H9 (cell line): ENCODE measurements around the gene MAP2K2. TPM values are rescaled to one million over a fixed set of nuclear protein-coding genes. Genes with fewer than 3 reads are reported as not detected.

Experiments
- DNase-seq: peaks from one replicate; pipeline ENCODE4 v3.0.0-alpha.2; 2017
- H2AFZ ChIP-seq: one replicate; pipeline ENCODE4 v1.6.1; 2013; ENCODE audit warnings: mild to moderate bottlenecking, low read length, control low read depth, moderate library complexity
- H2AK5ac ChIP-seq: 2 replicates; pipeline ENCODE4 v1.6.1; 2013; ENCODE audit warnings: low read length, control low read depth, mixed read lengths; ENCODE audit not compliant: insufficient read length
- H2BK120ac ChIP-seq: one replicate; pipeline ENCODE4 v1.6.1; 2013; ENCODE audit warnings: low read depth, mild to moderate bottlenecking, low read length, control low read depth, inconsistent platforms; ENCODE audit not compliant: poor library complexity, severe bottlenecking
- H2BK12ac ChIP-seq: 2 replicates; pipeline ENCODE4 v1.6.1; 2013; ENCODE audit warnings: low read length, control low read depth, mixed read lengths, low read depth; ENCODE audit not compliant: insufficient read length
- H2BK15ac ChIP-seq: 2 replicates; pipeline ENCODE4 v1.6.1; 2013; ENCODE audit warnings: low read depth, low read length, control low read depth
- H2BK20ac ChIP-seq: one replicate; pipeline ENCODE4 v1.6.1; 2013; ENCODE audit warnings: low read depth, mild to moderate bottlenecking, low read length, control low read depth, inconsistent platforms; ENCODE audit not compliant: poor library complexity, severe bottlenecking
- H2BK5ac ChIP-seq: 2 replicates; pipeline ENCODE4 v1.6.1; 2013; ENCODE audit warnings: low read length, control low read depth, mixed read lengths; ENCODE audit not compliant: insufficient read length
- H3K14ac ChIP-seq: 2 replicates; pipeline ENCODE4 v1.6.1; 2013; ENCODE audit warnings: low read length, control low read depth; ENCODE audit not compliant: insufficient read depth
- H3K18ac ChIP-seq: 2 replicates; pipeline ENCODE4 v1.6.1; 2013; ENCODE audit warnings: low read depth, mild to moderate bottlenecking, mixed read lengths, low read length, control low read depth; ENCODE audit not compliant: insufficient read length
- H3K23ac ChIP-seq: 2 replicates; pipeline ENCODE4 v1.6.1; 2013; ENCODE audit warnings: low read length, control low read depth, mixed read lengths, low read depth; ENCODE audit not compliant: insufficient read length
- H3K23me2 ChIP-seq: 2 replicates; pipeline ENCODE4 v1.6.1; 2013; ENCODE audit warnings: low read depth, mild to moderate bottlenecking, mixed read lengths, low read length, control low read depth; ENCODE audit not compliant: insufficient read length, poor library complexity, severe bottlenecking
- H3K27ac ChIP-seq: 2 replicates; pipeline ENCODE4 v1.5.1; 2013; ENCODE audit warnings: low read length, control low read depth, mixed read lengths, low read depth; ENCODE audit not compliant: insufficient read length
- H3K27me3 ChIP-seq: 2 replicates; pipeline ENCODE4 v1.6.1; 2013; ENCODE audit warnings: low read length, control low read depth, inconsistent platforms; ENCODE audit not compliant: insufficient read depth
- H3K4ac ChIP-seq: 2 replicates; pipeline ENCODE4 v1.6.1; 2013; ENCODE audit warnings: low read depth, mild to moderate bottlenecking, control low read depth, inconsistent platforms, low read length, moderate library complexity
- H3K4me1 ChIP-seq: 2 replicates; pipeline ENCODE4 v1.6.1; 2013; ENCODE audit warnings: low read length, control low read depth, inconsistent platforms; ENCODE audit not compliant: insufficient read depth
- H3K4me2 ChIP-seq: 2 replicates; pipeline ENCODE4 v1.6.1; 2013; ENCODE audit warnings: low read length, control low read depth, mixed read lengths; ENCODE audit not compliant: insufficient read length, insufficient read depth
- H3K56ac ChIP-seq: 2 replicates; pipeline ENCODE4 v1.6.1; 2013; ENCODE audit warnings: low read depth, mild to moderate bottlenecking, mixed read lengths, low read length, control low read depth; ENCODE audit not compliant: insufficient read length
- H3K79me1 ChIP-seq: 2 replicates; pipeline ENCODE4 v1.6.1; 2013; ENCODE audit warnings: low read depth, mild to moderate bottlenecking, moderate library complexity, low read length, control low read depth, inconsistent platforms; ENCODE audit not compliant: insufficient read depth, poor library complexity, severe bottlenecking
- H3K79me2 ChIP-seq: 2 replicates; pipeline ENCODE4 v1.6.1; 2013; ENCODE audit warnings: low read length, control low read depth, inconsistent platforms; ENCODE audit not compliant: insufficient read depth
- H3K9ac ChIP-seq: 2 replicates; pipeline ENCODE4 v1.6.1; 2013; ENCODE audit warnings: low read length, control low read depth, mixed read lengths; ENCODE audit not compliant: insufficient read length; ENCODE audit errors: extremely low read depth
- H3K9me3 ChIP-seq: one replicate; pipeline ENCODE4 v1.6.1; 2013; ENCODE audit warnings: low read depth, low read length, inconsistent platforms; ENCODE audit not compliant: control insufficient read depth
- H3T11ph ChIP-seq: one replicate; pipeline ENCODE4 v1.6.1; 2013; ENCODE audit warnings: mild to moderate bottlenecking, low read length, control low read depth, inconsistent platforms
- H4K20me1 ChIP-seq: one replicate; pipeline ENCODE4 v1.6.1; 2013; ENCODE audit not compliant: control insufficient read depth, insufficient read length, insufficient read depth
- H4K5ac ChIP-seq: 2 replicates; pipeline ENCODE4 v1.6.1; 2013; ENCODE audit warnings: low read depth, mild to moderate bottlenecking, mixed read lengths, low read length, control low read depth; ENCODE audit not compliant: insufficient read length
- H4K8ac ChIP-seq: replicated peaks from 2 replicates; pipeline ENCODE4 v1.6.1; 2013; ENCODE audit warnings: low read length, control low read depth, mixed read lengths, low read depth; ENCODE audit not compliant: insufficient read length
- H4K91ac ChIP-seq: 2 replicates; pipeline ENCODE4 v1.6.1; 2013; ENCODE audit warnings: low read depth, mild to moderate bottlenecking, moderate library complexity, mixed read lengths, low read length, control low read depth; ENCODE audit not compliant: insufficient read length
- H3K27ac Mint-ChIP-seq, 3 experiments: 2 replicates in 2 of 3; 3 replicates in 1 of 3; pipeline ENCODE4 v1.8.0; 2020 to 2021; ENCODE audit warnings: mixed read lengths in 3 of 3, mild to moderate bottlenecking in 1 of 3, moderate library complexity in 1 of 3
- H3K27me3 Mint-ChIP-seq: 2 replicates; pipeline ENCODE4 v1.8.0; 2021; ENCODE audit warnings: low read depth, mild to moderate bottlenecking, moderate library complexity, mixed read lengths
- H3K36me3 Mint-ChIP-seq, 3 experiments: 2 replicates in 2 of 3; 3 replicates in 1 of 3; pipeline ENCODE4 v1.8.0; 2020 to 2021; ENCODE audit warnings: low read depth in 3 of 3, mixed read lengths in 3 of 3; ENCODE audit not compliant: insufficient read depth in 1 of 3
- H3K4me1 Mint-ChIP-seq, 2 experiments: 2 replicates each; pipeline ENCODE4 v1.8.0; 2020; ENCODE audit warnings: mixed read lengths in 2 of 2
- H3K4me3 Mint-ChIP-seq, 2 experiments: 2 replicates in 1 of 2; 3 replicates in 1 of 2; pipeline ENCODE4 v1.8.0; 2020 to 2021; ENCODE audit warnings: mild to moderate bottlenecking in 2 of 2, mixed read lengths in 2 of 2, moderate library complexity in 1 of 2
- H3K9me3 Mint-ChIP-seq, 2 experiments: 2 replicates in 1 of 2; 3 replicates in 1 of 2; pipeline ENCODE4 v1.8.0; 2020; ENCODE audit warnings: mild to moderate bottlenecking in 2 of 2, mixed read lengths in 2 of 2, moderate library complexity in 1 of 2
- CTCF ChIP-seq: fragments of 200-600 bp; sonication (generic); conservative IDR thresholded peaks from 3 replicates; pipeline ENCODE4 v1.8.0; 2021; ENCODE audit warnings: antibody characterized with exemption, mild to moderate bottlenecking
- WGBS: extraction: QIAGEN DNeasy Blood & Tissue Kit; methylation state at CpG from one replicate; pipeline ENCODE4 v1.1.7; 2013; ENCODE audit warnings: missing lambda C conversion rate, low lambda C conversion rate, mixed read lengths; ENCODE audit not compliant: insufficient read length; ENCODE audit errors: extremely low coverage; 5-methylcytosine and 5-hydroxymethylcytosine counted together
- total RNA-seq: library from RNA; stranded (reverse); gene quantifications from 2 replicates; pipeline ENCODE4 v1.2.1, GENCODE V29; 2021

The MAP2K2 gene
- total RNA-seq, 1 experiment from 2014 or later: 167 TPM

- Histone ChIP-seq H3K79me2 (no peaks in the 10 kb centered on the region), H3K4me2 (no peak overlapping the region), H3K18ac (no peak overlapping the region), H3K9ac (no peak overlapping the region), H3K4me1 (no peaks in the 10 kb centered on the region), H2BK20ac (no peak overlapping the region), H2BK5ac (no peak overlapping the region), H3T11ph (no peak overlapping the region), H2BK12ac (no peak overlapping the region), H3K14ac (no peak overlapping the region), H2BK120ac (no peak overlapping the region), H3K79me1 (no peaks in the 10 kb centered on the region), H3K4ac (no peak overlapping the region), H3K27ac (no peak overlapping the region), H3K27me3 (no peaks in the 10 kb centered on the region), H2BK15ac (no peak overlapping the region), H4K5ac (no peak overlapping the region), H4K91ac (no peak overlapping the region), H2AK5ac (no peak overlapping the region), H3K56ac (no peak overlapping the region), H2AFZ (no peak overlapping the region), H4K20me1 (no peaks in the 10 kb centered on the region), H3K9me3 (no peaks in the 10 kb centered on the region), H3K23ac (no peak overlapping the region), H3K23me2 (no peaks in the 10 kb centered on the region), H4K8ac (no peak overlapping the region)
- Mint-ChIP-seq H3K4me1 (peaks cover 0 to 4% of the 10 kb centered on the region in 2 experiments; a peak in 2 of 4 replicates), H3K9me3 (no peaks in the 10 kb centered on the region), H3K36me3 (no peaks in the 10 kb centered on the region), H3K27me3 (peaks cover 36% of the 10 kb centered on the region), H3K27ac (no peak overlapping the region), H3K4me3 (no peak overlapping the region)
- no CpG with 5 or more reads among the region's 6 CpGs for WGBS
- TF ChIP-seq CTCF: no peak
- no peak for DNase-seq
Measured at GRCh38 chr19:4157164-4157563, 33.2 kb upstream of the MAP2K2 start.
